Dendritic cell treated with granulocyte-macrophage colony-stimulating factor and Interleukin-4, amounts not matched to agents 40 ng/mL and 50 ng/mL, for 4 days (primary cell): ENCODE data around the gene S1PR3.

ENCODE experiments used
- H3K27ac Mint-ChIP-seq: one replicate; pipeline ENCODE4 v1.8.0; 2022; ENCODE audit warnings: mild to moderate bottlenecking, mixed read lengths
- H3K27me3 Mint-ChIP-seq: one replicate; pipeline ENCODE4 v1.8.0; 2022; ENCODE audit warnings: mild to moderate bottlenecking, mixed read lengths
- H3K36me3 Mint-ChIP-seq: one replicate; pipeline ENCODE4 v1.8.0; 2022; ENCODE audit warnings: low read depth, mixed read lengths
- H3K4me1 Mint-ChIP-seq: one replicate; pipeline ENCODE4 v1.8.0; 2022; ENCODE audit warnings: low read depth, mixed read lengths
- H3K4me3 Mint-ChIP-seq: one replicate; pipeline ENCODE4 v1.8.0; 2022; ENCODE audit warnings: mild to moderate bottlenecking, moderate library complexity, mixed read lengths
- H3K9me3 Mint-ChIP-seq: one replicate; pipeline ENCODE4 v1.8.0; 2022; ENCODE audit warnings: mixed read lengths
- intact Hi-C: fragments of 100-400 bp; cut with micrococcal nuclease; formaldehyde crosslinking; loops from one replicate; pipeline ENCODE4 v1.15.0; 2022

Gene S1PR3

DNA sequence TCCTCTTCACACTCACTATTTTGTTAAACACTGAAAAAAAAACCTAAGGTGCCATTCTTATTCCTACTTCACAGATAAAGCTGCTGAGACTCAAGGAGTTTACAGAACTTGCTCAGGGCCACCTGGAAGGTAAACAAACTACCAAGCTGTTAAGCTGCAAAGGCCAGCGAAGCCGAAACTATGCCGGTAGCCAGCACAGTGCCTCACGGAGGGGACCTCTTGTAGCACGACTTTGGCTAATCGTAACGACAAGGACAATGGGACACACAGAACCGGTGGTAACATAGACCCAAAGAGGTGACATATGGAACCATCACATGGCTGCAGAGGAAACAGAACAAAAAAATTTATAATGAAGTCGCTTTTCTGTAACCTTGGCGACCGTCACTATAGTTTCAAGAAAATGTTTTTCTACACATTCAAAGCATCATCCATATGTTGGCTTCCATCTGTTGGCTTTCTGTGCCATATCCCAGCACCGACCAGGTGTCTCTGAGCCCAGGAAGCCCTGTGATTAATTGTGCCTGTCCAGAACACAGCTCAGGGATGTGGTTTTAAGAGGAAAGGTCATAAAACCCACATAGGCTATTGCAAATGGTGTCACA lies 60.3 kb downstream of the S1PR3 start:
- no peaks in the 10 kb centered on the region for H3K9me3 Mint-ChIP-seq
- intact Hi-C loops: no loop called here
- H3K36me3 Mint-ChIP-seq: no peaks in the 10 kb centered on the region
- H3K27ac Mint-ChIP-seq: no peak overlapping the region
- no peak overlapping the region for H3K4me3 Mint-ChIP-seq
- H3K27me3 Mint-ChIP-seq: peaks cover 30% of the 10 kb centered on the region
- H3K4me1 Mint-ChIP-seq: no peaks in the 10 kb centered on the region

DNA sequence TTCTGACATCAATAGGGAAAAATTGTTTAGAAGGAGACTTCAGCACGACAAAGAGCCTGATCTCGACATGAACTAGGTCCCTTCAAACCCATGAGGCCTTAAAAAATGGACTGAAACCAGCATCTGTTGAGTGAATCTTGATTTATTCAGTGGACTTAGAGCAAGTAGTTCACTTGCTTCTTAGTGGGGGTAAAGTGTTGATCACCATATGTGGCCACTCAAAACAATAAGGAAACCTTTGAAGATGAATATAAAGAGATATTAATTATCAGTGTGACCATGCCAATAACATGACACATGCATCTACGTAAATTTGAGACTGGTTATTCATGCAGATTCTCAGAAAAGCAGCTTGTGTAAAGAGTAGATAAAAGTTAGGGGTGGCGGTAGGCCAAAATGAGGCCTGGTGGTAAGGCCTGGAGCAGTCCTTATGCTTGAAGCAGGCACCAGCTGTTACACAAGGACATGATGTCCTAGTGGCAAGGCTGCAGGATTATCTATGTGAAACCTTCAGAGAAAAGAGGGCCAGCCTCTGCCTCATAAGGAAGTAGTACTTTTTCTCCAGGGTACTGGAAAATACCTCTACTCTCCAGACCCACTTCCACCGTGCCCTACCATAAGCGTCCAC lies 61.3 kb downstream of the S1PR3 start:
- Mint-ChIP-seq H3K9me3 (no peaks in the 10 kb centered on the region), H3K27ac (no peak overlapping the region), H3K4me3 (no peak overlapping the region), H3K36me3 (no peaks in the 10 kb centered on the region), H3K27me3 (peaks cover 23% of the 10 kb centered on the region), H3K4me1 (no peaks in the 10 kb centered on the region)
- intact Hi-C loops: no loop called here

DNA sequence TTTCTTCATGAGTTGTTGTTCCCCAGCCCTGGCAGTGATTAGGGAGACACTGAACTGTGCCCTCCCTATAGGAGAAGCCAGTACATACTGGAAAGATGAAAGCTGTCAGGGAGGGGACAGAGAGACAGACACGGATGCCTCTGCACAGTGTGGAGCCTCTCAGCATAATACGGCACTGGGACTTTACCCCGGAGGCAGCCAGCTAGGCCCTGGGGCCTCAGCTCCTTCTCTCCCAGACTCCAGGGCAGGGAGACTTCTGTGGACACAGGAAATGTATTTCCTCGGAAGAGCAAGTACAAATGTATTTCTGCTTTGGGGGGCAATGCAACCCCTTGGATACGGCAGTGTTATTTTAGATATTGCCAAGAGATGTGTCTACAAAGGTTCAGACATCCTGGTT lies 62.0 kb downstream of the S1PR3 start:
- peaks cover 21% of the 10 kb centered on the region for H3K27me3 Mint-ChIP-seq
- intact Hi-C loops: no loop called here
- H3K9me3 Mint-ChIP-seq: no peaks in the 10 kb centered on the region
- no peak overlapping the region for H3K4me3 Mint-ChIP-seq
- H3K36me3 Mint-ChIP-seq: no peaks in the 10 kb centered on the region
- no peaks in the 10 kb centered on the region for H3K4me1 Mint-ChIP-seq
- no peak overlapping the region for H3K27ac Mint-ChIP-seq
